Ascending aorta (tissue), 2 donors: ENCODE data around the gene KBTBD2. TPM values are rescaled to one million over a fixed set of nuclear protein-coding genes. Genes with fewer than 3 reads are reported as not detected.
"Not testable (repeated sequence)": the region's sequence is repeated elsewhere in the genome, so short reads cannot be mapped to it uniquely, and the experiment has no call there.

ENCODE experiments used
- DNase-seq, 2 donors: peaks; one replicate each; pipeline ENCODE4 v3.0.0-alpha.2; 2019; ENCODE audit warnings: low spot score in 2 of 2
- H3K27ac ChIP-seq, 2 donors: fragments of 200-600 bp; sonication (generic); one replicate each; pipeline ENCODE4 v1.5.1; 2016 to 2017; ENCODE audit warnings: mild to moderate bottlenecking in 1 of 2
- H3K27me3 ChIP-seq: fragments of 200-600 bp; sonication (generic); one replicate; pipeline ENCODE4 v1.5.1; 2017
- H3K36me3 ChIP-seq, 2 donors: fragments of 200-600 bp; sonication (generic); one replicate each; pipeline ENCODE4 v1.5.1; 2016
- H3K4me1 ChIP-seq, 2 donors: fragments of 200-600 bp; sonication (generic); one replicate each; pipeline ENCODE4 v1.5.1; 2016 to 2017; ENCODE audit warnings: mild to moderate bottlenecking in 1 of 2
- H3K4me3 ChIP-seq, 2 donors: fragments of 200-600 bp; sonication (generic); one replicate each; pipeline ENCODE4 v1.5.1; 2016 to 2017; ENCODE audit warnings: mild to moderate bottlenecking in 1 of 2
- H3K9me3 ChIP-seq, 2 donors: fragments of 200-600 bp; sonication (generic); one replicate each; pipeline ENCODE4 v1.5.1; 2016
- CTCF ChIP-seq, 3 experiments: fragments of 200-600 bp in 2 of 3; fragments of 450-650 bp in 1 of 3; sonication (generic) in 2 of 3; IDR thresholded peaks; one replicate each; pipeline ENCODE4 v1.5.1; 2016 to 2019; ENCODE audit warnings: antibody characterized with exemption in 3 of 3, mild to moderate bottlenecking in 1 of 3, moderate library complexity in 1 of 3
- intact Hi-C: fragments of 100-400 bp; cut with DNase I; formaldehyde crosslinking; loops from one replicate; pipeline ENCODE4 v1.15.1; 2023
- total RNA-seq: library from RNA; depleted of rRNA; stranded (reverse); fragments of >200 nt; gene quantifications from one replicate; pipeline ENCODE4 v1.1.0, GENCODE V29; 2016

Gene KBTBD2
- total RNA-seq, 1 donor from 2014 or later, result 16.1 TPM

GRCh38 chr7:32901629-32902028 lies 10.1 kb upstream of the KBTBD2 start:
- DNase-seq, result no peak
- Histone ChIP-seq H3K4me3 (no peak overlapping the region), H3K36me3 (no peaks in the 10 kb centered on the region), H3K27me3 (no peaks in the 10 kb centered on the region), H3K4me1 (no peaks in the 10 kb centered on the region), H3K9me3 (no peaks in the 10 kb centered on the region), H3K27ac (no peak overlapping the region)
- no peak for TF ChIP-seq CTCF (IDR thresholded peaks at IDR 0.05)
- intact Hi-C loops, result no loop called here

DNA sequence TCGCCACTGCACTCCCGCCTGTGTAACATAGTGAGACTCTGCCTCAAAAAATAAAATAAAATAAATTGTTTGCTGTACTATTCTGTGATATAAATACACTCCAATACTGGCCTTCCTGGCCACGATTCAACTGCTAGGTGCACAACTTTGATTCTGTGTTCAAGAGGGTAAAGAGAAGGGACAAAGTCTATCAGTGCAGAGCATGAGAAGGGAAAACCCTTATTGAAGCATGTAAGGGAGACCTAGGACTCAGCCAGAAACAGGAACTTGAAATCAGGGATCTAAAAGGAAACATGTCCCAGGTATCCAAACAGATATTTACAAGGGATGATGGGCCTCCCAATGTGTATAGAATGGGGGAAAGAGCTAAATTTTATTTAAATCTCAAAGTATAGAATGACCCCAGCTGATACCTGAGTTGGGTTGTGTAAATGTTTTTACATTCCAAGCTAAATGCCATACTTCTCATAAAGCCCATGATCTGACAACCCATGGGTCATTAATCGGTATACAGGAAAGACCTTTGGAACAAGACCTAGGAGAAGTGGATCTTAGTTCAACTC lies 9.0 kb upstream of the KBTBD2 start:
- H3K27ac ChIP-seq, result no peak overlapping the region
- H3K4me3 ChIP-seq, result no peak overlapping the region
- H3K4me1 ChIP-seq, result no peaks in the 10 kb centered on the region
- no peak for TF ChIP-seq CTCF (IDR thresholded peaks at IDR 0.05)
- no peak for DNase-seq
- no peaks in the 10 kb centered on the region for H3K36me3 ChIP-seq
- no peaks in the 10 kb centered on the region for H3K27me3 ChIP-seq
- no peaks in the 10 kb centered on the region for H3K9me3 ChIP-seq
- intact Hi-C loops, result no loop called here

DNA sequence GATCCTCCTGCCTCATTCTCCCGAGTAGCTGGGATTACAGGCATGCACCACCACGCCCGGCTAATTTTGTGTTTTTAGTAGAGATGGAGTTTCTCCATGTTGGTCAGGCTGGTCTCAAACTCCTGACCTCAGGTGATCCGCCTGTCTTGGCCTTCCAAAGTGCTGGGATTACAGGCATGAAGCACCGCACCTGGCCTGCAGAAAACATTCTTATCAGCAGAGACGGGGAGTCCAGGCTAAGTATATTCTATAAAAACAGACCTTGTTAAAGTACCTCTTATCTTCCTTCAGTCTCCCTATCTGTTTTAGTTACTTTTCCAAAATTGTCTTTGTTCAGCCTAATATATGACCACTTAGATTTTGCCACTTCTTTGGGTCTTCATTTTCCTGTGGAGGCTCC lies 5.8 kb upstream of the KBTBD2 start:
- H3K4me1 ChIP-seq, result peaks cover 2 to 11% of the 10 kb centered on the region in 2 donors
- H3K36me3 ChIP-seq, H3K27me3 ChIP-seq, H3K27ac ChIP-seq, H3K9me3 ChIP-seq, H3K4me3 ChIP-seq, DNase-seq: not testable (repeated sequence)
- intact Hi-C loops, result loop anchor here (10.0 kb wide), 1 partner anchor 1257 kb away; no protein-coding TSS in a partner anchor

- intact Hi-C loops, result loop anchor here (10.0 kb wide), 1 partner anchor 1258 kb away; no protein-coding TSS in a partner anchor
- peaks cover 2 to 11% of the 10 kb centered on the region in 2 donors for H3K4me1 ChIP-seq
- no peaks in the 10 kb centered on the region for H3K36me3 ChIP-seq
- TF ChIP-seq CTCF (IDR thresholded peaks at IDR 0.05), result no peak
- H3K4me3 ChIP-seq, result no peak overlapping the region
- no peak overlapping the region for H3K27ac ChIP-seq
- no peaks in the 10 kb centered on the region for H3K9me3 ChIP-seq
- no peak for DNase-seq
- no peaks in the 10 kb centered on the region for H3K27me3 ChIP-seq
Observed at GRCh38 chr7:32896564-32897347, 5.2 kb upstream of the KBTBD2 start.

GRCh38 chr7:32894171-32894570 lies 2.6 kb upstream of the KBTBD2 start:
- no peak overlapping the region for H3K27ac ChIP-seq

More at GRCh38 chr7:32894171-32894570, 2.6 kb upstream of the KBTBD2 start:
- H3K4me3 ChIP-seq, result no peak overlapping the region
- no peaks in the 10 kb centered on the region for H3K27me3 ChIP-seq
- no peaks in the 10 kb centered on the region for H3K9me3 ChIP-seq
- peaks cover 2 to 19% of the 10 kb centered on the region in 2 donors for H3K4me1 ChIP-seq
- no peaks in the 10 kb centered on the region for H3K36me3 ChIP-seq
- TF ChIP-seq CTCF (IDR thresholded peaks at IDR 0.05), result no peak
- intact Hi-C loops, result loop anchor here (10.0 kb wide), 1 partner anchor 1261 kb away; no protein-coding TSS in a partner anchor
- DNase-seq, result no peak
